ENCODE results near the gene GTF2H2C.
"Not testable (repeated sequence)": the region's sequence is repeated elsewhere in the genome, so short reads cannot be mapped to it uniquely, and the experiment has no call there.

The GTF2H2C gene

GRCh38 chr5:69560587-69561431, 818 bp downstream of the GTF2H2C start:
- not testable (repeated sequence) for DNase-seq (ENCODE audit: low read depth in 1 of 2, low spot score in 1 of 2)

- not testable (repeated sequence) for DNase-seq (ENCODE audit: low read depth in 1 of 2, low spot score in 1 of 2)
Observed at GRCh38 chr5:69566172-69566571, 6.2 kb downstream of the GTF2H2C start.

GRCh38 chr5:69568072-69568471, 8.1 kb downstream of the GTF2H2C start:
- not testable (repeated sequence) for DNase-seq (ENCODE audit: low read depth in 1 of 2, low spot score in 1 of 2)

- not testable (repeated sequence) for DNase-seq (ENCODE audit: low read depth in 1 of 2, low spot score in 1 of 2)
Observed at GRCh38 chr5:69583356-69583755, 23.4 kb downstream of the GTF2H2C start.

- not testable (repeated sequence) for DNase-seq (ENCODE audit: low read depth in 1 of 2, low spot score in 1 of 2)
Observed at GRCh38 chr5:69596114-69596840, 36.3 kb downstream of the GTF2H2C start.

- DNase-seq (ENCODE audit: low read depth in 1 of 2, low spot score in 1 of 2) = not testable (repeated sequence)
Observed at GRCh38 chr5:69601947-69602346, 42.0 kb downstream of the GTF2H2C start.

- DNase-seq (ENCODE audit: low read depth in 1 of 2, low spot score in 1 of 2) = not testable (repeated sequence)
Observed at GRCh38 chr5:69606839-69607238, 46.8 kb downstream of the GTF2H2C start.

- DNase-seq (ENCODE audit: low read depth in 1 of 2, low spot score in 1 of 2) = not testable (repeated sequence)
Observed at GRCh38 chr5:69607750-69608149, 47.8 kb downstream of the GTF2H2C start.

- not testable (repeated sequence) for DNase-seq (ENCODE audit: low read depth in 1 of 2, low spot score in 1 of 2)
Observed at GRCh38 chr5:69608861-69609496, 49.0 kb downstream of the GTF2H2C start.

GRCh38 chr5:69614843-69615242, 54.9 kb downstream of the GTF2H2C start:
- not testable (repeated sequence) for DNase-seq (ENCODE audit: low read depth in 1 of 2, low spot score in 1 of 2)

- not testable (repeated sequence) for DNase-seq (ENCODE audit: low read depth in 1 of 2, low spot score in 1 of 2)
Observed at GRCh38 chr5:69631879-69632278, 71.9 kb downstream of the GTF2H2C start.

Data from stimulated activated CD4-positive, alpha-beta T cell treated with anti-CD3 and anti-CD28 coated beads, Interleukin-15, amount 100 ng/mL, for 1 hour (primary cell).